LoVo (cell line): ENCODE measurements around the gene NLRC5.

Experiments used
- DNase-seq: peaks from one replicate; pipeline ENCODE4 v3.0.0-alpha.2; 2016; ENCODE audit warnings: low spot score

The NLRC5 gene

GRCh38 chr16:57027067-57027466 is 37.7 kb downstream of the NLRC5 start:
- no peak for DNase-seq

DNA sequence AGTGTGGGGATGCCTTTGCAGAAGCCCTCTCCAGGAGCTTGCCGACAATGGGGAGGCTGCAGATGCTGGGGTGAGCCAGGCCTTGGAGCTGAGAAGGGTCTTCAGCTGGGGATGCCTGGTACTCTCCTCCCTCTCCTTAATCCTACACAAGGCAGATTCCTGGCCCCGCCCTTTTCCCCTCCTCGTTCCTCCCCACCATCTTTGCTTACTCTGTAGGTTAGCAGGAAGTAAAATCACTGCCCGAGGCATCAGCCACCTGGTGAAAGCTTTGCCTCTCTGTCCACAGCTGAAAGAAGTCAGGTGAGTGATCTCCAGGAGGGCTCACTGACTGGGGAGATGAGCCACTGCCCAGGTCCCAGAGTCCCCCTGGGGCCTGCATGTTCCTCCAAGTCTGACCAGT is 38.7 kb downstream of the NLRC5 start:
- no peak for DNase-seq

GRCh38 chr16:57029161-57030160 is 40.1 kb downstream of the NLRC5 start:
- DNase-seq = no peak

- DNase-seq = no peak
These were observed 41.1 kb downstream of the NLRC5 start for GRCh38 chr16:57030346-57030902.

GRCh38 chr16:57031156-57031555 is 41.8 kb downstream of the NLRC5 start:
- DNase-seq = no peak

GRCh38 chr16:57032346-57032745 is 43.0 kb downstream of the NLRC5 start:
- no peak for DNase-seq

DNA sequence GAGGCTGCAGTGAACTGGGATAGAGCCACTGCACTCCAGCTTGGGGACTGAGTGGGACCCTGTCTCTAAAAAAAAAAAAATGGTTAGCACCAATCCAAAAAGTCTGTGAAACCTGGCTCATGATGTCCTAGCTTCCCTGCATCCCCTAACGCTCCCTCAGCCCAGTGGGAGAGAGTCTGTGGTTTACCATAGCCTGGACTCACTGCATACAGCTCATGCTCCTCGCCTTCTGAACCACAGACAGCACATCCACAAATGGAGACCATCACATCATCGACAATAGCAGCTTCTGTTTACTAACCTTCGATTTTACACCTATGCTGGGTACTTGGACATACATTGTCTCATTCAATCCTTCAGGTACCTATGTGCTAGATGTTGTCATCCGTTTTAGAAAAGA is 43.6 kb downstream of the NLRC5 start:
- no peak for DNase-seq

- DNase-seq = no peak
These were observed 47.0 kb downstream of the NLRC5 start for GRCh38 chr16:57036315-57036714.

- DNase-seq = no peak
These were observed 47.6 kb downstream of the NLRC5 start for GRCh38 chr16:57036945-57037344.

GRCh38 chr16:57038166-57038565 is 48.8 kb downstream of the NLRC5 start:
- no peak for DNase-seq

GRCh38 chr16:57039148-57039812 is 49.9 kb downstream of the NLRC5 start:
- no peak for DNase-seq

DNA sequence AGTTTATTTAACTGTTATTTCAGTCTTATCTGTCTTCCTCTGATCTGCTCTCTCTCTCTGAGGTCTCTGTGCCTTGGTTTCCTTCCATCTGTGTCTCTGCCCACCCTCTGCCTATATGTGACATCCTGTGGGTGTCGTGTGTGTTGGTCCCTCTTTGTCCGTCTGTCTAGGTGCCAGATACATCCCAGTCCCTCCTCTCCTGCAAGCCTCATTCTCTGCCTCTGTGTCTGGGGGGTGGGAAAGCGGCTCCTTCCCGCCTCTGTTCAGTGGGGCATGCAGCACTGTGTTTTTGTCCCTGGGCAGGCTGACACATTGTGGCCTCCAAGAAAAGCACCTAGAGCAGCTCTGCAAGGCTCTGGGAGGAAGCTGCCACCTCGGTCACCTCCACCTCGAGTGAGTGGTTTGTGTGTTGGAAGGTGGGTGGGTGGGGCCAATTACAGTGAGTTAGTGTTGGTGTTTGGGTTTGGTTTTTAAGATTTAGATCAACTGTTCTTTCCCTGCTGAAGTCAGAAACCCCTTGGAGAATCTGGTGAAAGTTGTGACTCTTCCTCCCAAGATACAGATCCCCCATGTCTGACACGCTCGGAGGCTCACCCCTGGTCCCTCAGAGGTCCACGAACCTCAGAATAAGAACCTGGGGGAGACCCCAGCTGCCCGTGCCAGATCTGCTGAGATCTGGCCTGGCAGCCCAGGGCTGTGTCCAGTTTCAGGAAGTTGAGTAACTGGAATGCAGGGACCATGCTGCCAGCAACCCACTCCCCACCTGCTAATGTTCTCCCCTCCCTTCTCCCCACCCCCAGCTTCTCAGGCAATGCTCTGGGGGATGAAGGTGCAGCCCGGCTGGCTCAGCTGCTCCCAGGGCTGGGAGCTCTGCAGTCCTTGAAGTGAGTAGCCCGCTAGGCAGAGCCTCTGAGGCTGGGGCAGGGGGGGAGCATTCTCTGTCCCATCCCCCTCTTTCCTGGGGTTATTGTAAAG is 52.1 kb downstream of the NLRC5 start:
- DNase-seq = no peak

GRCh38 chr16:57042157-57043111 is 53.1 kb downstream of the NLRC5 start:
- no peak for DNase-seq

GRCh38 chr16:57043248-57043647 is 53.9 kb downstream of the NLRC5 start:
- no peak for DNase-seq

DNA sequence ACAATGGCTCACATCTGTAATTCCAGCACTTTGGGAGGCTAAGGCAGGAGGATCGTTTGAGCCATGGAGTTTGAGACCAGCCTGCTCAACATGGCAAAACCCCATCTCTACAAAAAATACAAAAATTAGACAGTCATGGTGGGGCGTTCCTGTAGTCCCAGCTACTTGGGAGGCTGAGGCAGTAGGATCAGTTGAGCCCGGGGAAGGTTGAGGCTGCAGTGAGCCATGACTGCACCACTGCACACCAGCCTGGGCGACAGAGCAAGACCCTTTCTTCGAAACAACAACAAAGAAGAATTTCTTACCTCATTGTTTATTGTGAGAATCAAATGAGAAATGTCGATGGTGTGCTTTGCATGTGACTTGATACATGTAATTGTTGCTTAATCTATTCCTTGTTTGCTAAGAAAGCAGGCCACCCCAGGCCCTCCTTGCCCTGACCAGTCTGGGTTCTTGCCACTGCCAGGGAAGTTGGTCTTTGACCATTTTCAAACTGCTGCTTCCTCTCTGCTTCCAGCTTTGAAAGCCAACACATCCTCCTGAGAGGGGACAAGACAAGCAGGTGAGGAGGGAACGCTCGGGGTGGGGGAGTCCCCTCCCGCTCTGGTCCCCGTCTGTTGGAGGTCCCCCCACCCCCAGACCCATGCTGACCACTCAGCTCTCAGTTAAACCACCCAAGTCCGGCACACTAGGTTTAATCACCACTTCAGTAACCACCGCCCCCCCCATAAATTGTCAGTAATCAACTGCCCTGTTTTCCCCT is 55.8 kb downstream of the NLRC5 start:
- DNase-seq = no peak

GRCh38 chr16:57045694-57046381 is 56.5 kb downstream of the NLRC5 start:
- DNase-seq = no peak

GRCh38 chr16:57048095-57048494 is 58.7 kb downstream of the NLRC5 start:
- no peak for DNase-seq

GRCh38 chr16:57049678-57050077 is 60.3 kb downstream of the NLRC5 start:
- no peak for DNase-seq

GRCh38 chr16:57051696-57052228 is 62.4 kb downstream of the NLRC5 start:
- no peak for DNase-seq
